D721Med (cell line): ENCODE data around the gene GPC3.
A peak's percentile ranks its signal among the peaks of the same experiment; 100 is the strongest.

Experiments used
- DNase-seq: peaks from one replicate; pipeline ENCODE4 v3.0.0; 2011; ENCODE audit warnings: low spot score; ENCODE audit not compliant: insufficient read length
- FAIRE-seq: peaks from 2 replicates; lab custom pipeline; 2011; peaks lifted over from hg19 to GRCh38; lab: Jason Lieb, UNC
- CTCF ChIP-seq: IDR thresholded peaks from 2 replicates; pipeline ENCODE4 v1.5.1; 2012; ENCODE audit warnings: mild to moderate bottlenecking, control low read depth; ENCODE audit not compliant: insufficient read depth; ENCODE audit errors: missing control alignments

GPC3 gene

GRCh38 chrX:133715715-133716114 is 269.7 kb downstream of the GPC3 start:
- FAIRE-seq (no peak), DNase-seq (no peak)
- no peak for TF ChIP-seq CTCF

DNA sequence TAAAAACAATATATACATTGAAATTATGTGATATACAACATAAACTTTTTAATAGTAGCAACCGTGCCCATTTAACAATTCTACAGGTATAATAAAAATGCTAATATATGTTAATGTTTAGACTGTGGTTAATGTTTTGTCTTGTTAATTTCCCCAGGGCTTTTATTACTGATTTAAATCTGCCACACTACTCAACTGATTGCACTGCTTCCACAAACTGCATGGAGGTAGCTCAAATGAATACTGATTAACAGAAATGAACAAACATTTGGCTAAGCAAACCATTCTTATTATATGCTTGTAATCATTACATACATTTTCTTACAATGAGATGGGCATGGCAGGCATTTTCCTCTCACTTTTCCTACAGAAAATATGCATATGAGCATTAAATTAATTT is 275.9 kb downstream of the GPC3 start:
- TF ChIP-seq CTCF: no peak
- DNase-seq (no peak), FAIRE-seq (no peak)

DNA sequence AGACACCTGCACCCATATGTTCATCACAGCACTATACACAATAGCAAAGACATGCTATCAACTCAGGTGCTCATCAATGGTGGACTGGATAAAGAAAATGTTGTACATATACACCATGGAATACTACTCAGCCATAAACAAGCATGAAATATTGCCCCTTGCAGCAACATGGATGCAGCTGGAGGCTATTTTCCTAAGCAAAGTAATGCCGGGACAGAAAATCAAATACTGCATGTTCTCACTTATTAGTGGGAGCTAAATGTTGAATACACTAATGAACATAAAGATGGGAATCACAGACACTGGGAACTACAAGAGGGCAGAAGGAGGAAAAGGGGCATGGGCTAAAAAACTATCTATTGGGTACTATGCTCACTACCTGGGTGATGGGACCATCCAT is 278.5 kb downstream of the GPC3 start:
- no peak for DNase-seq
- TF ChIP-seq CTCF: no peak

DNA sequence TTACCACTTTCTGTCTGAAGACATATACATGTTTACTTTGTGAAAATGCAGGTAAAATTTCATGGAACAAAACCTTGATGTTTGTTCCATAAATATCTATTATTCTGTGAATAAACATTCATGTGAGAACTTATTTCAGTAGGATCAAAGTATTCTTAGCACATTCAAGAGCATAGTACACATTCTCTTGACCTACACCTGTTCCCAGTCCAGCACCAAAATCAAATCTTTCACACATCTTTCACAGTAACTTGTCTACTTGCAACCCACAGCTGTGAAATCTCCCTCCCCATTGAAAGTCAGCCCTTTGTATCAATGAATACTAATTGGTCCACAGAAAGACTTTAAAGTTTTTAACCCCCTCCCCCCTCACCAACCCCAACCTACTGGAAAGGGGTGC is 283.2 kb downstream of the GPC3 start:
- TF ChIP-seq CTCF: no peak
- DNase-seq: no peak
- FAIRE-seq: no peak

More for the DNA sequence above, 278.5 kb downstream of the GPC3 start:
- FAIRE-seq: no peak

DNA sequence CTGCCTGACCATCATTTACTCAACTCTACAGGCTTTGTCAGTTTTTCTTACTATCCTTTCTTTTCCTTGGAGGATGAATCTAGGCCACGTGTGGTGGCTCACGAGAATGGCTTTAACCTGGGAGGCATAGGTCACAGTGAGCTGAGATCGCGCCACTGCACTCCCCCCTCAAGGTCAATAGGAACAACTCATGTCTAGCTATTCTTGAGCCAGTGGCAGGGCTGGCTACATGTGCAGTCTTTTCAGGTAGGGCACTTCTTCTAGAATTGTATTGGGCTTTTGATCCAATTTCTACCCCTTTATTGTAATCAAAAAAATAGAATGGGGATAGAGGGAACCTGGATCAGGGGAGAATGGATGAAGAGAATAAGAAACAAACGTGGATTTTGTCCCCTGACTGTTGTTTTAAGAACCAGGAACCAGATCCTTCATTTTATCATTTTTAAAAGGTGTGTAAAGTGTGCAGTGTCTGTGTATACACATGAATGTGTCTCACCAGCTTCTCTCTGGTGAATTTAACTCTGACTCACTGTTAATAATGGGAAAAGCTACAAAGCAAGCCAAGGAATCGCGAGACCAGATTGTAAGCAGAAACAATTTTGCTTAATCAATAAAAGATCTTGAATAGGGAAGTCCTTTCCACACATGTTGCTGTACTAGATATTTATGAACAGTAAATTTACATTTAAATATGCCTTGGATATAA is 286.2 kb downstream of the GPC3 start:
- DNase-seq (no peak), FAIRE-seq (no peak)
- TF ChIP-seq CTCF: no peak

DNA sequence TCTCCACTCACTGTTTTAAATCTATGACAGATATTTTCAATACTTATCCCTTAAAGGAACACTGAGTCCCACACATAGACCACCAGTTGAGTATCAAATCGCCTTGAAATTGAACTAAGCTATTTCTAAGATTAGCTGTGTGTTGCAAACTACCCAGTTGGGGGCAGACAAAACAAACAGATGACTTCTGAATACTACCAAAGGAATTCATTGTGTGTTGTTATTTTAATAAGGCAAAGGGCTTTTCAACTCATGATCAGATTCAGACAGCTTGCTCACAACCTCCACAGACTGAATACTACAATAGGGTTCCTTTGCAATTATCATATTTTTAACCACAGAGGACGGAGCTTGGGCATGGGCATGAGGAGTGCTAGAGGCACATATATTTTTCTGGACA is 287.1 kb downstream of the GPC3 start:
- DNase-seq: no peak
- FAIRE-seq: no peak
- TF ChIP-seq CTCF: peak; percentile 11

DNA sequence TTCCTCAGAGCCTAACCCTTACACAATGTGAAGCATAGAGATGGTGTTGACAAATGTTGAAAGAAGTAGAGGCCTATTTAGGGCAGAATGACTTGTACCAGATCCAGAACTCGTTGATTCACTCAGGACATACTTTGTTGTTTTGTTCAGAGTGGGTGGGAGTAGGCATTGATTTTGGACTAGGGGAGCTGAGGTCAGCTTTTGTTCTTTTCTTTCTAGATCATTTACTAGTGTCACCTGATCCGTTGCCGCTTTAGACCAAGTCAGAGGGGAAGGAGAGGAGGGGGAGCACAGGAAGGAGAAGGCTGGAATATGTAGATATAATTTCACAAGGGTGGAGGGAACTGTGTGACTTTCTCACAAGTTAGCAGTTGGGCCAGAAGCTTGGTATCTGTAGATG is 287.7 kb downstream of the GPC3 start:
- no peak for DNase-seq
- no peak for TF ChIP-seq CTCF
- no peak for FAIRE-seq
